Vagina (tissue), 2 donors: ENCODE measurements around the gene RAB13. TPM values are rescaled to one million over a fixed set of nuclear protein-coding genes. Genes with fewer than 3 reads are reported as not detected.

ENCODE experiments used
- DNase-seq, 2 donors: peaks; one replicate each; pipeline ENCODE4 v3.0.0-alpha.2; 2017; ENCODE audit errors: extremely low spot score in 2 of 2
- H3K27ac ChIP-seq: fragments of 200-600 bp; sonication (generic); one replicate; pipeline ENCODE4 v1.5.1; 2019
- H3K27me3 ChIP-seq: fragments of 200-600 bp; sonication (generic); one replicate; pipeline ENCODE4 v1.5.1; 2019
- H3K36me3 ChIP-seq, 2 donors: fragments of 200-600 bp; sonication (generic); one replicate each; pipeline ENCODE4 v1.5.1; 2017 to 2019
- H3K4me1 ChIP-seq: fragments of 200-600 bp; sonication (generic); one replicate; pipeline ENCODE4 v1.5.1; 2019
- H3K4me3 ChIP-seq, 2 donors: fragments of 200-600 bp; sonication (generic); 1 replicate in 1 of 2; 2 replicates in 1 of 2; pipeline ENCODE4 v1.5.1; 2016 to 2019
- H3K9me3 ChIP-seq: fragments of 200-600 bp; sonication (generic); one replicate; pipeline ENCODE4 v1.5.1; 2019
- POLR2A ChIP-seq, 2 donors: fragments of 450-650 bp; IDR thresholded peaks; one replicate each; pipeline ENCODE4 v1.6.1; 2017; ENCODE audit warnings: antibody characterized with exemption in 2 of 2, mild to moderate bottlenecking in 2 of 2, moderate library complexity in 2 of 2
- POLR2AphosphoS5 ChIP-seq, 2 donors: sonication (generic); formaldehyde crosslinking; IDR thresholded peaks; one replicate each; pipeline ENCODE4 v1.9.0; 2017; ENCODE audit warnings: antibody characterized with exemption in 2 of 2, mild to moderate bottlenecking in 2 of 2, low read depth in 1 of 2; ENCODE audit not compliant: insufficient read depth in 1 of 2
- intact Hi-C: fragments of 100-400 bp; cut with DNase I; formaldehyde crosslinking; loops from one replicate; pipeline ENCODE4 v1.15.1; 2023
- total RNA-seq: library from RNA; depleted of rRNA; stranded (reverse); fragments of >200 nt; gene quantifications from one replicate; pipeline ENCODE4 v1.2.3, GENCODE V29; 2016
- TF ChIP-seq, protein P1 (sequence below), 3 experiments: fragments of 450-650 bp in 2 of 3; fragments of 200-600 bp in 1 of 3; sonication (generic) in 1 of 3; IDR thresholded peaks; one replicate each; pipeline ENCODE4 v1.5.1; 2017 to 2019; ENCODE audit warnings: antibody characterized with exemption in 3 of 3, mild to moderate bottlenecking in 2 of 3, moderate library complexity in 2 of 3

RAB13 gene
- total RNA-seq, 1 donor from 2014 or later: 49.8 TPM

DNA sequence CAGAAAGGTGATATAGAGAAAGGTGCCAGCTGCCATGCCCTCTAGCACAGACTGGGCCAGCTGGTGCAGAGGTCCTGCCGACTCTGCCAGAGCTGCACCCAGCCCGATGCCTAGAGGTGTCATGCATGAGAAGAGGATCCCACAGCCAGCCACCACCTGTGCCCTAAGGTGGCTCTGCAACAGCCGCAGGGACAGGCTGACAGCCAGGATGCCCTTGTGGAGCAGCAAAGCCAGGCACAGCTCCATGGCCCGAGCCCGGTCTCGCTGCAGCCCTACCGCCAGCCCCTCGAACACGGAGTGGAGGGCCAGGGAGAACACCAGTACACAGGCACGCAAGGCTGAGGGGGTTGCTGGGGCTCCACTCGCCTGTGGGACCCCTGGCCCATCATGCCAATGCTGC is 25.9 kb downstream of the RAB13 start:
- H3K27me3 ChIP-seq: no peaks in the 10 kb centered on the region
- H3K4me1 ChIP-seq: peaks cover 67% of the 10 kb centered on the region
- DNase-seq: no peak
- intact Hi-C loops: no loop called here
- H3K36me3 ChIP-seq: peaks cover 0 to 9% of the 10 kb centered on the region in 2 donors
- no peak overlapping the region for H3K4me3 ChIP-seq
- H3K27ac ChIP-seq: peak overlapping the region; percentile 90
- H3K9me3 ChIP-seq: no peaks in the 10 kb centered on the region
- TF ChIP-seq POLR2AphosphoS5 (IDR thresholded peaks at IDR 0.05; ENCODE audit: insufficient read depth in 1 of 2, low read depth in 1 of 2): no peak

DNA sequence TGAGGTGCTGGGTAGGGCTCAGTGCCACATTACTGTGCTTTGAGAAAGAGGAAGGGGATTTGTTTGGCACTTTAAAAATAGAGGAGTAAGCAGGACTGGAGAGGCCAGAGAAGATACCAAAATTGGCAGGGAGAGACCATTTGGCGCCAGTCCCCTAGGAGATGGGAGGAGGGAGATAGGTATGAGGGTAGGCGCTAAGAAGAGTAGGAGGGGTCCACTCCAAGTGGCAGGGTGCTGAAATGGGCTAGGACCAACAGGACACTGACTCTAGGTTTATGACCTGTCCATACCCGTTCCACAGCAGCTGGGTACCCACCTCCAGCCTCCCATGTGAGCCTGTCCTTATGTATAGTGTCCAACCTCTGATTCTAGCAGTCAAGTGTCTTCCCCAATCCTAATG is 26.7 kb downstream of the RAB13 start:
- H3K9me3 ChIP-seq: no peaks in the 10 kb centered on the region
- TF ChIP-seq POLR2AphosphoS5 (IDR thresholded peaks at IDR 0.05; ENCODE audit: insufficient read depth in 1 of 2, low read depth in 1 of 2) (no peak), POLR2A (IDR thresholded peaks at IDR 0.05) (no peak)
- TF ChIP-seq, protein P1, sequence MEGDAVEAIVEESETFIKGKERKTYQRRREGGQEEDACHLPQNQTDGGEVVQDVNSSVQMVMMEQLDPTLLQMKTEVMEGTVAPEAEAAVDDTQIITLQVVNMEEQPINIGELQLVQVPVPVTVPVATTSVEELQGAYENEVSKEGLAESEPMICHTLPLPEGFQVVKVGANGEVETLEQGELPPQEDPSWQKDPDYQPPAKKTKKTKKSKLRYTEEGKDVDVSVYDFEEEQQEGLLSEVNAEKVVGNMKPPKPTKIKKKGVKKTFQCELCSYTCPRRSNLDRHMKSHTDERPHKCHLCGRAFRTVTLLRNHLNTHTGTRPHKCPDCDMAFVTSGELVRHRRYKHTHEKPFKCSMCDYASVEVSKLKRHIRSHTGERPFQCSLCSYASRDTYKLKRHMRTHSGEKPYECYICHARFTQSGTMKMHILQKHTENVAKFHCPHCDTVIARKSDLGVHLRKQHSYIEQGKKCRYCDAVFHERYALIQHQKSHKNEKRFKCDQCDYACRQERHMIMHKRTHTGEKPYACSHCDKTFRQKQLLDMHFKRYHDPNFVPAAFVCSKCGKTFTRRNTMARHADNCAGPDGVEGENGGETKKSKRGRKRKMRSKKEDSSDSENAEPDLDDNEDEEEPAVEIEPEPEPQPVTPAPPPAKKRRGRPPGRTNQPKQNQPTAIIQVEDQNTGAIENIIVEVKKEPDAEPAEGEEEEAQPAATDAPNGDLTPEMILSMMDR (IDR thresholded peaks at IDR 0.05): no peak
- intact Hi-C loops: loop anchor here (10.0 kb wide), 1 partner anchor 285 kb away; the partner anchor contains the start of genes ILF2 and NPR1
- DNase-seq: no peak
- H3K36me3 ChIP-seq: peaks cover 0 to 13% of the 10 kb centered on the region in 2 donors
- no peak overlapping the region for H3K4me3 ChIP-seq
- no peaks in the 10 kb centered on the region for H3K27me3 ChIP-seq
- peak overlapping the region; percentile 90 for H3K27ac ChIP-seq
- peaks cover 67% of the 10 kb centered on the region for H3K4me1 ChIP-seq

GRCh38 chr1:153958961-153959260 is 27.2 kb downstream of the RAB13 start:
- TF ChIP-seq, protein P1 (IDR thresholded peaks at IDR 0.05): no peak
- TF ChIP-seq POLR2A (IDR thresholded peaks at IDR 0.05) (no peak), POLR2AphosphoS5 (IDR thresholded peaks at IDR 0.05; ENCODE audit: insufficient read depth in 1 of 2, low read depth in 1 of 2) (no peak)
- DNase-seq: no peak
- Histone ChIP-seq H3K27ac (peak overlapping the region; percentile 90), H3K9me3 (no peaks in the 10 kb centered on the region), H3K27me3 (no peaks in the 10 kb centered on the region), H3K36me3 (peaks cover 0 to 15% of the 10 kb centered on the region in 2 donors), H3K4me3 (peak overlapping the region; percentile 89 to 97), H3K4me1 (peaks cover 64% of the 10 kb centered on the region)
- intact Hi-C loops: loop anchor here (10.0 kb wide), 1 partner anchor 284 kb away; the partner anchor contains the start of genes ILF2 and NPR1

- intact Hi-C loops: loop anchor here (10.0 kb wide), 1 partner anchor 284 kb away; the partner anchor contains the start of genes ILF2 and NPR1
- Histone ChIP-seq H3K36me3 (peaks cover 0 to 15% of the 10 kb centered on the region in 2 donors), H3K27me3 (no peaks in the 10 kb centered on the region), H3K4me3 (peak within 1 kb of the TSS; percentile 89 to 97), H3K27ac (peak within 1 kb of the TSS; percentile 90), H3K4me1 (peaks cover 62% of the 10 kb centered on the region), H3K9me3 (no peaks in the 10 kb centered on the region)
- DNase-seq: peak; percentile 99
- TF ChIP-seq, protein P1 (IDR thresholded peaks at IDR 0.05): no peak
- TF ChIP-seq POLR2AphosphoS5 (IDR thresholded peaks at IDR 0.05; ENCODE audit: insufficient read depth in 1 of 2, low read depth in 1 of 2): peak; percentile 86 to 96
- TF ChIP-seq POLR2A (IDR thresholded peaks at IDR 0.05): peak in 1 of 2 donors; percentile 75
These were observed 27.8 kb downstream of the RAB13 start, which contains the start of gene CRTC2 for GRCh38 chr1:153958111-153958960. CRTC2 (minus strand) TSS chr1:153958612; CDS start chr1:153958497, 115 bp downstream.

GRCh38 chr1:153957744-153958110 is 28.4 kb downstream of the RAB13 start:
- peaks cover 0 to 21% of the 10 kb centered on the region in 2 donors for H3K36me3 ChIP-seq
- intact Hi-C loops: loop anchor here (10.0 kb wide), 1 partner anchor 283 kb away; the partner anchor contains the start of genes ILF2 and NPR1
- DNase-seq: no peak
- H3K27ac ChIP-seq: peak overlapping the region; percentile 90
- TF ChIP-seq, protein P1 (IDR thresholded peaks at IDR 0.05): no peak
- TF ChIP-seq POLR2AphosphoS5 (IDR thresholded peaks at IDR 0.05; ENCODE audit: insufficient read depth in 1 of 2, low read depth in 1 of 2) (no peak), POLR2A (IDR thresholded peaks at IDR 0.05) (no peak)
- no peaks in the 10 kb centered on the region for H3K9me3 ChIP-seq
- peaks cover 59% of the 10 kb centered on the region for H3K4me1 ChIP-seq
- peak overlapping the region; percentile 89 to 97 for H3K4me3 ChIP-seq
- H3K27me3 ChIP-seq: no peaks in the 10 kb centered on the region
